ENCODE results near the gene OLFML2A. TPM values are rescaled to one million over a fixed set of nuclear protein-coding genes. Genes with fewer than 3 reads are reported as not detected.
A peak's percentile ranks its signal among the peaks of the same experiment; 100 is the strongest.

Gene OLFML2A
- total and polyA plus RNA-seq, 2 experiments from 2014 or later: 2.2 to 3.4 TPM

GRCh38 chr9:124754289-124754688, 22.6 kb upstream of the OLFML2A start:
- WGBS (ENCODE audit: low lambda C conversion rate, missing lambda C conversion rate): 41% methylated on average over 4 of the region's 4 CpGs
- TF ChIP-seq CTCF (IDR thresholded peaks at IDR 0.05; ENCODE audit: poor library complexity) (peak; percentile 48), EZH2phosphoT487 (IDR thresholded peaks at IDR 0.05; ENCODE audit: low read depth, severe bottlenecking, unreplicated experiment) (no peak)
- peaks cover 13% of the 10 kb centered on the region for H3K4me1 ChIP-seq (ENCODE audit: insufficient read depth)

GRCh38 chr9:124755061-124755460, 21.9 kb upstream of the OLFML2A start:
- DNase-seq (ENCODE audit: low spot score): no peak
- H3K9me3 ChIP-seq (ENCODE audit: low read depth): no peaks in the 10 kb centered on the region
- H4K20me1 ChIP-seq (ENCODE audit: insufficient read depth, poor library complexity, severe bottlenecking): no peaks in the 10 kb centered on the region
- no peaks in the 10 kb centered on the region for H3K27me3 ChIP-seq
- no peak for TF ChIP-seq EZH2phosphoT487 (IDR thresholded peaks at IDR 0.05; ENCODE audit: low read depth, severe bottlenecking, unreplicated experiment)
- no peak for TF ChIP-seq EZH2 (IDR thresholded peaks at IDR 0.05; ENCODE audit: borderline replicate concordance)
- TF ChIP-seq CTCF (IDR thresholded peaks at IDR 0.05; ENCODE audit: poor library complexity): no peak
- peaks cover 56% of the 10 kb centered on the region for H3K79me2 ChIP-seq
- no peaks in the 10 kb centered on the region for H3K9me2 ChIP-seq (replicated peaks; ENCODE audit: insufficient read depth)
- WGBS (ENCODE audit: low lambda C conversion rate, missing lambda C conversion rate): 62% methylated on average over 3 of the region's 3 CpGs
- peaks cover 13% of the 10 kb centered on the region for H3K4me1 ChIP-seq (ENCODE audit: insufficient read depth)
- no peaks in the 10 kb centered on the region for H3K36me3 ChIP-seq (replicated peaks; ENCODE audit: insufficient read depth, low read depth)
- H2AFZ ChIP-seq: no peak overlapping the region
- no peak overlapping the region for H3K27ac ChIP-seq
- no peak overlapping the region for H3K4me3 ChIP-seq
- H3K4me2 ChIP-seq: no peak overlapping the region

More at GRCh38 chr9:124754289-124754688, 22.6 kb upstream of the OLFML2A start:
- Histone ChIP-seq H3K27ac (no peak overlapping the region), H3K79me2 (peaks cover 56% of the 10 kb centered on the region), H3K9me3 (ENCODE audit: low read depth) (no peaks in the 10 kb centered on the region), H3K9me2 (replicated peaks; ENCODE audit: insufficient read depth) (no peaks in the 10 kb centered on the region), H2AFZ (no peak overlapping the region), H3K27me3 (no peaks in the 10 kb centered on the region), H3K4me3 (no peak overlapping the region), H3K4me2 (no peak overlapping the region), H4K20me1 (ENCODE audit: insufficient read depth, poor library complexity, severe bottlenecking) (no peaks in the 10 kb centered on the region), H3K36me3 (replicated peaks; ENCODE audit: insufficient read depth, low read depth) (no peaks in the 10 kb centered on the region)
- no peak for DNase-seq (ENCODE audit: low spot score)

GRCh38 chr9:124756011-124756410, 20.9 kb upstream of the OLFML2A start:
- H3K9me2 ChIP-seq (replicated peaks; ENCODE audit: insufficient read depth): no peaks in the 10 kb centered on the region
- peaks cover 61% of the 10 kb centered on the region for H3K79me2 ChIP-seq
- H3K4me1 ChIP-seq (ENCODE audit: insufficient read depth): peaks cover 13% of the 10 kb centered on the region
- H3K36me3 ChIP-seq (replicated peaks; ENCODE audit: insufficient read depth, low read depth): no peaks in the 10 kb centered on the region
- 83% methylated on average over 2 of the region's 2 CpGs for whole genome bisulfite sequencing (ENCODE audit: low lambda C conversion rate, missing lambda C conversion rate)
- no peak for DNase-seq (ENCODE audit: low spot score)
- TF ChIP-seq EZH2 (IDR thresholded peaks at IDR 0.05; ENCODE audit: borderline replicate concordance) (no peak), EZH2phosphoT487 (IDR thresholded peaks at IDR 0.05; ENCODE audit: low read depth, severe bottlenecking, unreplicated experiment) (no peak), CTCF (IDR thresholded peaks at IDR 0.05; ENCODE audit: poor library complexity) (no peak)
- no peak overlapping the region for H2AFZ ChIP-seq
- H3K27ac ChIP-seq: no peak overlapping the region
- H3K4me2 ChIP-seq: no peak overlapping the region
- no peak overlapping the region for H3K4me3 ChIP-seq
- no peaks in the 10 kb centered on the region for H3K27me3 ChIP-seq
- H4K20me1 ChIP-seq (ENCODE audit: insufficient read depth, poor library complexity, severe bottlenecking): no peaks in the 10 kb centered on the region
- H3K9me3 ChIP-seq (ENCODE audit: low read depth): no peaks in the 10 kb centered on the region

- no peak overlapping the region for H2AFZ ChIP-seq
- peak overlapping the region; percentile 58 for H3K4me2 ChIP-seq
- H3K36me3 ChIP-seq (replicated peaks; ENCODE audit: insufficient read depth, low read depth): no peaks in the 10 kb centered on the region
- 13% methylated on average over 6 of the region's 6 CpGs for WGBS (ENCODE audit: low lambda C conversion rate, missing lambda C conversion rate)
- no peak overlapping the region for H3K4me3 ChIP-seq
- TF ChIP-seq EZH2 (IDR thresholded peaks at IDR 0.05; ENCODE audit: borderline replicate concordance) (no peak), CTCF (IDR thresholded peaks at IDR 0.05; ENCODE audit: poor library complexity) (no peak), EZH2phosphoT487 (IDR thresholded peaks at IDR 0.05; ENCODE audit: low read depth, severe bottlenecking, unreplicated experiment) (no peak)
- peaks cover 13% of the 10 kb centered on the region for H3K4me1 ChIP-seq (ENCODE audit: insufficient read depth)
- no peaks in the 10 kb centered on the region for H3K9me3 ChIP-seq (ENCODE audit: low read depth)
- H3K9me2 ChIP-seq (replicated peaks; ENCODE audit: insufficient read depth): no peaks in the 10 kb centered on the region
- no peaks in the 10 kb centered on the region for H3K27me3 ChIP-seq
- H3K27ac ChIP-seq: no peak overlapping the region
- no peak for DNase-seq (ENCODE audit: low spot score)
- peaks cover 66% of the 10 kb centered on the region for H3K79me2 ChIP-seq
- H4K20me1 ChIP-seq (ENCODE audit: insufficient read depth, poor library complexity, severe bottlenecking): no peaks in the 10 kb centered on the region
Measured at GRCh38 chr9:124757616-124758015, 19.3 kb upstream of the OLFML2A start.

Measured in hepatocyte (in vitro differentiated cells).